NCI-H460 (cell line): ENCODE measurements around the gene GPR42. TPM values are rescaled to one million over a fixed set of nuclear protein-coding genes. Genes with fewer than 3 reads are reported as not detected.
"Not testable (repeated sequence)": the region's sequence is repeated elsewhere in the genome, so short reads cannot be mapped to it uniquely, and the experiment has no call there.

Source experiments
- DNase-seq: peaks from one replicate; pipeline ENCODE4 v3.0.0-alpha.2; 2016; ENCODE audit warnings: low read depth; ENCODE audit errors: extremely low read depth
- total RNA-seq: library from RNA; depleted of rRNA; stranded (reverse); fragments of >200 nt; shearing (Covaris generic); gene quantifications from 2 replicates; pipeline ENCODE4 v1.2.3, GENCODE V29; 2014

The GPR42 gene
- total RNA-seq, 1 experiment from 2014 or later, result not detected

DNA sequence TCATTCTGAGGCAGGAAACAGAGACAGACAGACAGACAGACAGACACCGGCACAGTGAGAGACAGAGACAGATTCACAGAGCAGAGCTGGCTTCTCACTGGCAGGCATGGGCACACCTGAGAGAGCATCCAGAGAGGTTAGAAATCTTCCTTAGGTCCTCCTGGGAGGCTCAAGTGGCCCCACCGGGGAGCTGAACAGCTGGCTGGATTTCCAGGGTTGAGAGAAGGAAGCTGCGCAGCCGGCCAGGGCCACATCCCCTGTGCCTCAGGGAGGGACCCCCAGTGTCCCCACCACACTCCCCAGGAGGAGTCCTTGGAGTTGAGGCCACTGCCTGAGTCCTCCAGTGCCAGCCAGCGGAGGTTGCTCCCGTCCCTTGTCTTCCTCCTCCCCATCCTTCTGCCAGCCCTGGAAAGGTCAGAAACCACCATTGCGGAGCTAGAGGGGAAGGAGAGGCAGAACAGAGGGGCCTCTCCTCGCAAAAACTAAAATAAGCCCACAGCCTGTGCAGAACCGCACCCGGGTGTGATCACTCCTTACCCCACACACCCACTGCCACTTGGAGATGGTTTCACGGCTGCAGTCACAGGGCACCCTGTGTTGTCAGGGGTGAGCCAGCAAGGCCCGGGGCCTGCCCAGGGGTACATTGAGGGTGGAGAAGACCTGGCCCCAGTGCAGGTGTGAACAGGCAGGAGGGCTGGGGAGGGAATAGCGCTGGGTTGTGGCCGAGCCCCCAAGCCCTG is 8.4 kb upstream of the GPR42 start:
- DNase-seq, result no peak

- no peak for DNase-seq
Observed at GRCh38 chr19:35363001-35363590, 7.8 kb upstream of the GPR42 start.

DNA sequence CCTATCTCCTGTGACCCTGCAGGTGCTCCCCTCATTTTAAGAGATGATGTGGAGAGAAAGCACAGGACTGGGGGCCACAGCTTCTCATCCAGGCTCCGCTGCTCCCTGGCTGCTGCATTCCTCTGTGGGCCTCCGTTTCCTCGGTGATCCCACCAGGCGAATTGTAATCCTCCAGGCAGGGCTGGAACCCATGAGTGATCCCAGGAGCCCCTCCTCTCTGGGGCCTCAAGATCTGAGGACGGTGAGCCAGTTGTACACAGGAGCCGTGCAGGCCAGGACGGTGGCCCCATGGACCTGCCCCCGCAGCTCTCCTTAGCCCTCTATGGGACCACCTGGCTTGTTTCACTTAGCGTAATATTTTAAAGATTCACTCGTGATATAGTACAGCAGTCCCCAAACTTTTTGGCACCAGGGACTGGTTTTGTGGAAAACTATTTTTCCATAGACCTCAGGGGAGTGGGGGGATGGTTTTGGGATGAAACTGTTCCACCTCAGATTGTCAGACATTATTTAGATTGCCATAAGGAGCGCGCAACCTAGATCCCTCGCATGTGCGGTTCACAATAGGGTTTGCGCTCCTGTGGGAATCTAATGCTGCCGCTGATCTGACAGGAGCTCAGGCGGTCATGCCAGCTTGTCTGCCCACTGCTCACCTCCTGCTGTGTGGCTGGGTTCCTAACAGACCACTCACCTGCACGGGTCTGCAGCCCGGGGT is 7.0 kb upstream of the GPR42 start:
- no peak for DNase-seq

DNA sequence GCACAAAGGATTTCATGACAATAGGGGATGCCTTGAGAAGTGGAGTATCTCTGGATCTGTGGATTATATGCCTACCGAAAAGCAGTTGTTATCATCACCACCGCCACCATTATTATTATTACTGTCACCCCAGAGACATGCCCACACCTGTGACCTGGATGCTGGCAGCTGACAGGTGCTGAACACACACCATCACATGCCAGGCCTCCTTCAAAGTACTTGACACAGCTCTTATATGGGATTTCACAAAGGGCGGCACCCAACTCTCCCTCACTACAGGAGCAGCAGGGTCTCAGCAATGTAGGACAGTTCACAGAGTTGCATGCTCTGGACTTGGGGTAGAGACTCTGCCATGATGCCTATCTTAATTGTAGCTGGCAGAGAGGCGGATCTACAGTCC is 5.6 kb upstream of the GPR42 start:
- DNase-seq, result no peak

DNA sequence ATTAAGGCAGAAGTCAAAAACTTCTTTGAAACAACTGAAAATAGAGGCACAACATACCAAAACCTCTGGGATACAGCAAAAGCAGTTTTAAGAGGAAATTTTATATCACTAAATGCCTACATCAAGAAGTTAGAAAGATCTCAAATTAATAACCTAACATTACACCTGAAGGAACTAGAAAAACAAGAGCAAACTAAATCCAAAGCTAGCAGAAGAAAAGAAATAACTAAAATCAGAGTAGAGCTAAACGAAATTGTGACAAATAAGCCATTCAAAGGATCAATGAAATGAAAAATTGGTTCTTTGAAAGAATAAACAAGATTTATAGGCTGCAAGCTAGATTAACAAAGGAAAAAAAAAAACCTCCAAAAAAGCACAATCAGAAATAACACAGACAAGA is 2.5 kb upstream of the GPR42 start:
- no peak for DNase-seq

GRCh38 chr19:35369522-35369921 is 1.3 kb upstream of the GPR42 start:
- no peak for DNase-seq

- DNase-seq, result no peak
Observed at GRCh38 chr19:35373492-35373891, 2.6 kb downstream of the GPR42 start.

- DNase-seq, result not testable (repeated sequence)
Observed at GRCh38 chr19:35374031-35374430, 3.2 kb downstream of the GPR42 start.

- no peak for DNase-seq
Observed at GRCh38 chr19:35375505-35376307, 4.8 kb downstream of the GPR42 start.

DNA sequence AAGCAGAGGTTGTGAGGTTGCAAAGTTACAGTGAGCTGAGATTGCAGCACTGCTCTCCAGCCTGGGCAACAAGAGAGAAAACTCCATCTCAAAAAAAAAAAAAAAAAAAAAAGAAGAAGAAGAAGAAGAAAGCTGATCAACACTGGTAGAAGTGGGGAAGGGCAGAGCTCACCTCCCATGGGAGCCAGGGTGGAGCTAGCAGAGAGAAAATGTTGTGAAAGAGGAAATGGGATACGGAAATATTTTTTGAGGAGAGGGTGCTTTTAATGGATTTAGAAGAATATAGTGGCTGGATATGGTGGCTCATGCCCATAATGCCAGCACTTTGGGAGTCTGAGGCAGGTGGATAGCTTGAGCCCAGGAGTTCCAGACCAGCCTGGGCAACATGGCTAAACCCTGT is 6.8 kb downstream of the GPR42 start:
- no peak for DNase-seq

DNA sequence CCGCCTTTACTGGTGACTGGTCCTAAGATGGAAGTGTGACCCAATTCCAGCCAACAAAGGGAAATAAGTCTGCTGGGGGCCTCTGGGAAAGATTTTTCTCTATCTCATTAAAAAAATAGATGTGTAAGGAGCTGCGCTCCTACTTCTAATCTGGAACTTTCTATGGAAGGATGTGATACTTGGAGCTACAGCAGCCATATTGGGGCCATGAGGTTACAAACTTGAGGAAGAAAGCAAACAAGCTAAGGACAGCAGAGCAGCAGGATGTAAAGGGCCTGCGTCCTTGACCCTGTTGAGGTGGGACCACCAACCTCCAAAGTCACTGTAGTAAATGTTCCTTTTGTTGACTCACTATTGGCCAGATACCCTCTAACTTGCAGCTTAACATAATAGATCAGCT is 7.5 kb downstream of the GPR42 start:
- DNase-seq, result no peak

DNA sequence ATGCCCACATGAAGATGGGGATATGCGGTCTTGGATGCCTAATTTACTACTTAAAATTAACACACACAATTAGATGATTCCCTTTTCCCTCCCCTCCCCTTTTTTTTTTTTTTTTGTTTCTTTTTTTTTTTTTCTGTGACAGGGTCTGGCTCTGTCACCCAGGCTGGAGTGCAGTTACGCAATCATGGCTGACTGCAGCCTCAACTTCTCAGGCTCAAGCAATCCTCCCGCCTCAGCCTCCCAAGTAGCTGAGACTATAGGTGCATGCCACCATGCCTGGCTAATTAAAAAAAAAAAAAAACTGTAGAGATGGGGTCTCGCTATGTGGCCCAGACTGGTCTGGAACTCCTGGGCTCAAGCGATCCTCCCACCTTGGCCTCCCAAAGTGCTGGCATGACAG is 8.7 kb downstream of the GPR42 start:
- DNase-seq, result not testable (repeated sequence)

GRCh38 chr19:35379992-35380391 is 9.1 kb downstream of the GPR42 start:
- no peak for DNase-seq

GRCh38 chr19:35380450-35381124 is 9.7 kb downstream of the GPR42 start:
- DNase-seq, result no peak

DNA sequence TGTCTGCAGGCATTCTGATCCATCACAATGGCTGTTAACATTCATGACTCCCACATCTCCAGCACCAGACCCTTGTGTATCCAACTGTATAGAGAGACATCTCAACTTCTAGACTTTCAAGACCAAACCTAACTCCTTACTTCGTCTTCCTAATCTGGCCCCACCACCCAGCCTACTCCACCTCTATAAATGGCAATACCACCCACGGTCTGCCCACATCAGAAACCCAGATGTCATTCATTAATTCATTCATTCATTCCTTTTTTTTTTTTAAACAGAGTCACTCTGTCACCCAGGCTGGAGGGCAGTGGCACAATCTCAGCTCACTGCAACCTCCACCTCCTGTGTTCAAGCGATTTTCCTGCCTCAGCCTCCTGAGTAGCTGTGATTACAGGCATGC is 10.4 kb downstream of the GPR42 start:
- DNase-seq, result no peak

DNA sequence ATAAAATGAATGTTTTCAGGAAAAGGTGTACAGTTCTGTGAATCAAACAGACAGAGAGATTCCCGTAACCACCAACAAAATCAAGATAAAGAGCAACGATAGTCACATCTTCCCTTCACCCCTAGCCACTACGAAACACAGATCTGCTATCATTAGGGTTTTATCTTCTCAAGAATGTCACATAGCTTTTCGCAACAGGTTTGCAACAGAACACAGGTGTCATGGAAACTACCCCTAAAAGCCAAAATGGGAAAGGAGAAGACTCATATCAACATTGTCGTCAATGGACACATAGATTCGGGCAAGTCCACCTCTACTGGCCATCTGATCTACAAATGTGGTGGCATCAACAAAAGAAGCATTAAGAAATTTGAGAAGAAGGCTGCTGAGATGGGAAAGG is 11.1 kb downstream of the GPR42 start:
- DNase-seq, result no peak

DNA sequence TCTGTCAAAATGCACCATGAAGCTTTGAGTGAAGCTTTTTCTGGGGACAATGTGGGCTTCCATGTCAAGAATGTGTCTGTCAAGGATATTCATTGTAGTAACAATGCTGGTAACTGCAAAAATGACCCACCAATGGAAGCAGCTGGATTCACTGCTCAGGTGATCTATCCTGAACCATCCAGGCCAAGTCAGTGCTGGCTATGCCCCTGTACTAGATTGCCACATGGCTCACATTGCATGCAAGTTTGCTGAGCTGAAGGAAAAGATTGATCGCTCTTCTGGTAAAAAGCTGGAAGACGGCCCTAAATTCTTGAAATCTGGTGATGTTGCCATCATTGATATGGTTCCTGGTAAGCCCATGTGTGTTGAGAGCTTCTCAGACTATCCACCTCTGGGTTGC is 12.7 kb downstream of the GPR42 start:
- no peak for DNase-seq

DNA sequence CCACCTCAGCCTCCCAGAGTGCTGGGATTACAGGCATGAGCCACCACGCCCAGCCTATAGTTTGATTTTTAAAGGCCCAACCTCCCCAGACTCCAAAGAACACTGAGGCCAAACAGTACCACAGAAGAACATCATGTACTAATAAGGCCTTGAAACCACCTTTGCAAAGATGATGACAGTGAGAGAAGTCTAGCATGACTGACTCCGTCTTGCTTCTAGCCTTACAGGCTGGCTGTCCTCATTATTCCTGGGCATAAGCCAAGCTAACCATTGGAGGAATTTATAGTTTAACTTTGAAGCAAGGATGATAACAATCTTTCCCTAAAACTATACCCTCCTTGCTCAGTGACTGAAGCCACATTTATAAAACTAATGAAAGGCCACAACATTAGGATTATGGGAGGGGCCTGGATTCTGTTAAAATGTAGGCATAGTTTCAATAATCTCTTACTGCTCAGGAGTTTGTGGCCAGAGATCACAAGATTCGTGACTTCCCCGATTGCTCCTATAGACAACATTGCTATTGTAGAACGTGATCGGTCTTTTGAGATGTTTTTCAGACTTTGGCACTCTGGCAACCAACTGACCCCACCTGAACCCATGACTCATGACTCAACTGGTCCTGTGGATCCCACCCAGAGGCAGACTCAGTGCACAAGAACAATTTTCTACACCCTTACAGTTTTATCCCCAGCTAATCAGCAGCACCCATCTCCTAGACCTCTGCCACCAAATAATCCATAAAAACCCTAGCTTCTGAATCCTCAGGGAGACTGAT is 17.6 kb downstream of the GPR42 start:
- DNase-seq, result no peak

- DNase-seq, result no peak
Observed at GRCh38 chr19:35389192-35389861, 18.5 kb downstream of the GPR42 start.
